Skin of body (tissue), 2 donors: ENCODE measurements around the gene ASMTL. TPM values are rescaled to one million over a fixed set of nuclear protein-coding genes. Genes with fewer than 3 reads are reported as not detected.
"Not testable (repeated sequence)": the region's sequence is repeated elsewhere in the genome, so short reads cannot be mapped to it uniquely, and the experiment has no call there.

Experiments
- DNase-seq: peaks from one replicate; lab custom pipeline; 2025; lab: John Stamatoyannopoulos, UW
- total RNA-seq: library from RNA; depleted of rRNA; stranded (reverse); fragments of >200 nt; gene quantifications from one replicate; pipeline ENCODE4 v1.2.3, GENCODE V29; 2014

ASMTL gene
- total RNA-seq, 1 donor from 2014 or later = 10.2 TPM

- no peak for DNase-seq
Observed at GRCh38 chrX:1434871-1435240, 17.9 kb downstream of the ASMTL start.

GRCh38 chrX:1433646-1434357 lies 18.9 kb downstream of the ASMTL start:
- no peak for DNase-seq

- DNase-seq = no peak
Observed at GRCh38 chrX:1430451-1430850, 22.3 kb downstream of the ASMTL start.

GRCh38 chrX:1427756-1428155 lies 25.0 kb downstream of the ASMTL start:
- no peak for DNase-seq

- DNase-seq = not testable (repeated sequence)
Observed at GRCh38 chrX:1426321-1426720, 26.4 kb downstream of the ASMTL start.

- no peak for DNase-seq
Observed at GRCh38 chrX:1425381-1425780, 27.3 kb downstream of the ASMTL start.

- DNase-seq = no peak
Observed at GRCh38 chrX:1424147-1424851, 28.4 kb downstream of the ASMTL start.

GRCh38 chrX:1423215-1423614 lies 29.5 kb downstream of the ASMTL start:
- no peak for DNase-seq

- no peak for DNase-seq
Observed at GRCh38 chrX:1422135-1422465, 30.6 kb downstream of the ASMTL start.

GRCh38 chrX:1421433-1422134 lies 31.1 kb downstream of the ASMTL start:
- DNase-seq = no peak

- no peak for DNase-seq
Observed at GRCh38 chrX:1420371-1420770, 32.3 kb downstream of the ASMTL start.

- DNase-seq = no peak
Observed at GRCh38 chrX:1419545-1420355, 33.0 kb downstream of the ASMTL start.

- no peak for DNase-seq
Observed at GRCh38 chrX:1418901-1419544, 33.7 kb downstream of the ASMTL start.

GRCh38 chrX:1417921-1418771 lies 34.6 kb downstream of the ASMTL start:
- no peak for DNase-seq

GRCh38 chrX:1416965-1417760 lies 35.5 kb downstream of the ASMTL start:
- no peak for DNase-seq

- DNase-seq = no peak
Observed at GRCh38 chrX:1416327-1416784, 36.4 kb downstream of the ASMTL start.

- no peak for DNase-seq
Observed at GRCh38 chrX:1412551-1413161, 40.1 kb downstream of the ASMTL start.

- no peak for DNase-seq
Observed at GRCh38 chrX:1411326-1411725, 41.4 kb downstream of the ASMTL start.

GRCh38 chrX:1407035-1407434 lies 45.7 kb downstream of the ASMTL start:
- no peak for DNase-seq
